Stomach (tissue), 9 donors: ENCODE data around the gene EFNA3. TPM values are rescaled to one million over a fixed set of nuclear protein-coding genes. Genes with fewer than 3 reads are reported as not detected.
A peak's percentile ranks its signal among the peaks of the same experiment; 100 is the strongest.

Experiments
- DNase-seq, 2 donors: peaks; one replicate each; pipeline versions ENCODE4 v3.0.0 to v3.0.0-alpha.2; 2013 to 2019
- H3K27ac ChIP-seq, 5 donors: fragments of 200-600 bp in 4 of 5; sonication (generic) in 4 of 5; one replicate each; pipeline ENCODE4 v1.5.1; 2013 to 2019; ENCODE audit warnings: mild to moderate bottlenecking in 1 of 5, moderate library complexity in 1 of 5
- H3K27me3 ChIP-seq, 3 donors: fragments of 200-600 bp; sonication (generic); one replicate each; pipeline ENCODE4 v1.5.1; 2017 to 2019; ENCODE audit warnings: mixed run types in 1 of 3
- H3K36me3 ChIP-seq, 4 donors: fragments of 200-600 bp; sonication (generic); 1 replicate in 3 of 4; 2 replicates in 1 of 4; pipeline ENCODE4 v1.5.1; 2016 to 2019
- H3K4me1 ChIP-seq, 4 donors: fragments of 200-600 bp; sonication (generic); one replicate each; pipeline ENCODE4 v1.5.1; 2016 to 2019
- H3K4me3 ChIP-seq, 4 donors: fragments of 200-600 bp; sonication (generic) in 3 of 4; one replicate each; pipeline ENCODE4 v1.5.1; 2016 to 2019; ENCODE audit warnings: mild to moderate bottlenecking in 1 of 4
- H3K9me3 ChIP-seq, 4 donors: fragments of 200-600 bp; sonication (generic); one replicate each; pipeline ENCODE4 v1.5.1; 2016 to 2019
- EP300 ChIP-seq: sonication (generic); formaldehyde crosslinking; IDR thresholded peaks from one replicate; pipeline ENCODE4 v1.6.1; 2017; ENCODE audit warnings: antibody characterized with exemption
- POLR2A ChIP-seq, 4 donors: fragments of 450-650 bp; IDR thresholded peaks; one replicate each; pipeline ENCODE4 v1.6.1; 2016; ENCODE audit warnings: antibody characterized with exemption in 4 of 4, control low read depth in 2 of 4, mild to moderate bottlenecking in 1 of 4, moderate library complexity in 1 of 4
- POLR2AphosphoS5 ChIP-seq, 3 donors: sonication (generic); formaldehyde crosslinking; IDR thresholded peaks; one replicate each; pipeline ENCODE4 v1.6.1; 2016; ENCODE audit warnings: antibody characterized with exemption in 3 of 3
- WGBS, 5 donors: extraction: QIAGEN DNeasy Blood & Tissue Kit in 3 of 5; methylation state at CpG; one replicate each; pipeline versions ENCODE4 v1.1.5 to v1.1.7; 2013 to 2018; 5-methylcytosine and 5-hydroxymethylcytosine counted together
- intact Hi-C: fragments of 100-400 bp; cut with DNase I; formaldehyde crosslinking; loops from one replicate; pipeline ENCODE4 v1.15.1; 2023; ENCODE audit warnings: low total_unique reads
- polyA plus RNA-seq, 3 donors: library from polyadenylated mRNA; stranded (reverse); fragments of 200-250 nt; gene quantifications; one replicate each; pipeline ENCODE4 v1.2.3, GENCODE V29; 2013
- total RNA-seq, 5 donors: library from RNA; depleted of rRNA; stranded (reverse); fragments of >200 nt; gene quantifications; one replicate each; pipeline versions ENCODE4 v1.1.0 to v1.2.3, GENCODE V29; 2014 to 2016
- TF ChIP-seq, protein P1 (sequence below), 7 experiments: fragments of 450-650 bp in 4 of 7; fragments of 200-600 bp in 3 of 7; sonication (generic) in 3 of 7; IDR thresholded peaks; one replicate each; pipeline ENCODE4 v1.5.1; 2016 to 2019; ENCODE audit warnings: antibody characterized with exemption in 7 of 7, control low read depth in 2 of 7, mild to moderate bottlenecking in 1 of 7
- donor health status: healthy with polysubstance abuse.
- donor health status: Bipolar disorder and iron deficiency.
- donor health status: healthy.

Gene EFNA3
- total and polyA plus RNA-seq, 8 donors, result 0.76 to 4.9 (median 1.5) TPM; not detected in 5

DNA sequence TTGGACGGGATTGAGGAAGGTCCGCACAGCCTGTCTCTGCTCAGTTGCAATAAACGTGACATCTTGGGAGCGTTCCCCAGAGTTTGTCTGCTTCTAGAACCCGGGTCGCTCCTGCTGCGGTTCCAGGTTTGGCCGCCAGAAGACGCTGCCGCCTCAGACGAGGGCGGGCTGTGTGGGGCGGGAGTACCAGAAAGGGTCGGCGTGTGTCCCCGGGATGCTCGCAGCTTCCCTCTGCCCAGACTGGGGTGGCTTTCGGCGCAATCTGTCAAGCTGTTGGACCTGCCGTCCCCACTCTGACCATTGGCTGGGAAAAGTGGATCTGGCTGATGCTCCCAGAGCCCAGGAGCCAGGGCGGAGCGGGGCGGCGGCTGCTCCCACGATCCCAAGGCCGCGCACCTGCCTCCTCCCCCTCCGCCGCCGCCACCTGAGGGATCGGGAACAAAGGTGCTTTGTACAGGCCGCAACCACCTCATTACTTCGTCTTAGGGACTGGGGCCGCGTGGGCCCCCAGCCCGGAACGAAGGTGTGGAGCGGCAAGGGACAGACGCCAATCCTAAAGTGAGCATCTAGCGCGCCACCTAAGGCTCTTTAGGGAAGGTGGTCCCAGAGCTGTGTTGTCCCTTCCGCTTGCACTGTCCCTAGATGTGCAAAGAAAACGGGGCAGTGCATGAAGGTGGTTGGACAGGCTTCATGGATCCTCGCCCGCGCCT is 15.8 kb upstream of the EFNA3 start:
- WGBS, 5 donors, result 2 to 10% (median 9%) methylated on average over 38 to 46 of the region's 46 CpGs
- intact Hi-C loops, result no loop called here
- Histone ChIP-seq H3K36me3 (peaks cover 22 to 50% (median 42%) of the 10 kb centered on the region in 4 donors), H3K27me3 (peaks cover 0 to 4% (median 0%) of the 10 kb centered on the region in 3 donors), H3K9me3 (no peaks in the 10 kb centered on the region), H3K4me3 (peak overlapping the region; percentile 73 to 91 (median 78)), H3K4me1 (peaks cover 20 to 42% (median 40%) of the 10 kb centered on the region in 4 donors), H3K27ac (peak overlapping the region; percentile 6 to 91 (median 88))
- TF ChIP-seq, protein P1, sequence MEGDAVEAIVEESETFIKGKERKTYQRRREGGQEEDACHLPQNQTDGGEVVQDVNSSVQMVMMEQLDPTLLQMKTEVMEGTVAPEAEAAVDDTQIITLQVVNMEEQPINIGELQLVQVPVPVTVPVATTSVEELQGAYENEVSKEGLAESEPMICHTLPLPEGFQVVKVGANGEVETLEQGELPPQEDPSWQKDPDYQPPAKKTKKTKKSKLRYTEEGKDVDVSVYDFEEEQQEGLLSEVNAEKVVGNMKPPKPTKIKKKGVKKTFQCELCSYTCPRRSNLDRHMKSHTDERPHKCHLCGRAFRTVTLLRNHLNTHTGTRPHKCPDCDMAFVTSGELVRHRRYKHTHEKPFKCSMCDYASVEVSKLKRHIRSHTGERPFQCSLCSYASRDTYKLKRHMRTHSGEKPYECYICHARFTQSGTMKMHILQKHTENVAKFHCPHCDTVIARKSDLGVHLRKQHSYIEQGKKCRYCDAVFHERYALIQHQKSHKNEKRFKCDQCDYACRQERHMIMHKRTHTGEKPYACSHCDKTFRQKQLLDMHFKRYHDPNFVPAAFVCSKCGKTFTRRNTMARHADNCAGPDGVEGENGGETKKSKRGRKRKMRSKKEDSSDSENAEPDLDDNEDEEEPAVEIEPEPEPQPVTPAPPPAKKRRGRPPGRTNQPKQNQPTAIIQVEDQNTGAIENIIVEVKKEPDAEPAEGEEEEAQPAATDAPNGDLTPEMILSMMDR (IDR thresholded peaks at IDR 0.05), result peak in 5 of 7 experiments; percentile 63 to 86 (median 74)
- TF ChIP-seq POLR2A (IDR thresholded peaks at IDR 0.05), result no peak
- DNase-seq, result peak; percentile 69 to 88

GRCh38 chr1:155063550-155064110 is 15.0 kb upstream of the EFNA3 start, which contains the start of gene EFNA4:
EFNA4 (plus strand) TSS chr1:155063740; CDS start chr1:155063824, 84 bp downstream.
- H3K9me3 ChIP-seq, result no peaks in the 10 kb centered on the region
- 0 to 1% (median 0%) methylated on average over 26 to 57 of the region's 57 CpGs for WGBS, 5 donors
- peaks cover 14 to 47% (median 39%) of the 10 kb centered on the region in 4 donors for H3K36me3 ChIP-seq
- H3K4me3 ChIP-seq, result peak within 1 kb of the TSS; percentile 73 to 91 (median 78)
- TF ChIP-seq EP300 (no peak), POLR2AphosphoS5 (IDR thresholded peaks at IDR 0.05) (peak in 2 of 3 donors; percentile 75 to 77)
- peaks cover 20 to 42% (median 40%) of the 10 kb centered on the region in 4 donors for H3K4me1 ChIP-seq
- intact Hi-C loops, result no loop called here
- DNase-seq, result peak; percentile 87 to 96
- peaks cover 0 to 4% (median 0%) of the 10 kb centered on the region in 3 donors for H3K27me3 ChIP-seq
- H3K27ac ChIP-seq, result peak within 1 kb of the TSS; percentile 82 to 92 (median 89)

DNA sequence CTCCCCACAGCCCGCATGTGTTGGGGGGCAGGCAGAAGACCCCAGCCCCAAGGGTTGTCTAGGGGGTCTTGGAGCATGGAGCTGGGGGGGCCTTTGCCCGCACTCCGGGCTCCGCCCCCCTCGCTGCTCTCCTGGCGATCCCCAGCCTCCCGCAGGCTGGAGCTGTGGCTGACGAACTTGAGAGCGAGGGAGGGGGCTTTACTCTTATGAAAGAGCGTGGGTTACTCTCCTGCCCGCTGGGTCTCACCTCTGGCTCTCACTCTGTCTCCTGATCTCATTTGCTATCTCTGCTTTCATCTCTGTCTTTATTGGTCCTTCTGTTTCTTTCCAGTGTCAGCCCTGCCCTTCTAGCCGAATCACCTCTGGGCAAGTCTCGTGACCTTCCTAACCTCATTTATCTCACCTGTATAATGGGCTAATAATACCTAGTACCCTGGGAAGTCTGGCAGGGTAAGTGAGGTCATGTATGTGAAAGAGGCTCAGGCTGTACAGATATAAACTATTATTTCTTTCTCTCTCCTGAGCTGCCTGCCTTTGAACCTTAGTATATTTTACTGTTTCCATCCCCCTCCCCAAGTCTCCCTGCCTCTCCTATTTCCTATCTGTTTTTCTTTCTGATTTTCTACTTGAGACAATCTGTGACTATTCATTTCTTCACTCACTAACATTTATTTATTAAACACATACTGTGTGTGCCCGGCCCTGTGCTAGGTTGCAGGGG is 14.4 kb upstream of the EFNA3 start:
- 6 to 11% (median 9%) methylated on average over 13 to 14 of the region's 14 CpGs for WGBS, 5 donors
- peak in 1 of 2 donors; percentile 80 for DNase-seq
- Histone ChIP-seq H3K27me3 (peaks cover 0 to 4% (median 0%) of the 10 kb centered on the region in 3 donors), H3K36me3 (peaks cover 11 to 47% (median 39%) of the 10 kb centered on the region in 4 donors), H3K27ac (peak overlapping the region; percentile 82 to 92 (median 89)), H3K4me1 (peaks cover 20 to 44% (median 40%) of the 10 kb centered on the region in 4 donors), H3K9me3 (no peaks in the 10 kb centered on the region), H3K4me3 (peak overlapping the region; percentile 73 to 91 (median 78))
- intact Hi-C loops, result no loop called here
- no peak for TF ChIP-seq POLR2A (IDR thresholded peaks at IDR 0.05)
- no peak for TF ChIP-seq EP300
- TF ChIP-seq, protein P1 (IDR thresholded peaks at IDR 0.05), result no peak
- TF ChIP-seq POLR2AphosphoS5 (IDR thresholded peaks at IDR 0.05), result no peak

DNA sequence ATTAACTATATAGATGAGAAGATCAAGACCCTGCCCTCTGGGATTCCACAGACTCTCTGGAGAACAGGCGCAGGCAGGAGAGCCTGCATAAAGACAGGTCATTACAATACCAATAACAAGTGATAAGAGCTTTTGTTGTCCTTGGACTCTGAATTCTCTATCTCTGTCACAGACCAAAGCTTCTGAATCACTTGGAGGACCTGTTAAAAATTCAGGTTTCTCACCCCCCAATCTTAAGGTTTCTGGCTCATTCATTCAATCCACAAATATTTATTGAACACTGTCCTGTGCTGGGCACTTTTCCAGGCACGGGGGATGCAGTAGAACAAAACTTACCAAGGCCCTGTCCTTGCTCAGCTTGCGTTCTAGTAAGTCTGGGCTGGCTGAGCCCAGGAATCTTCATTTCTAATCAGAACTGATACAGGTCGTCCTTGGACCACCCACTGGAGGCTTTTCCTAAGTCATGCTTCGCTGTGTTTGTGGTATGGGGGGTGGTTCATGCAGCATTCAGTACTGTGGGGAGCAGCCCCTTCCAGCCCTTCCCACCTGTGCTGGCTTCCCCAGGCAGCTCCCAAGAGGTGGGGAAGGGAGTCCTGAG is 13.7 kb upstream of the EFNA3 start:
- Histone ChIP-seq H3K36me3 (peaks cover 5 to 45% (median 34%) of the 10 kb centered on the region in 4 donors), H3K27me3 (peaks cover 0 to 4% (median 0%) of the 10 kb centered on the region in 3 donors), H3K4me1 (peaks cover 20 to 49% (median 41%) of the 10 kb centered on the region in 4 donors), H3K27ac (no peak overlapping the region), H3K4me3 (peak overlapping the region in 2 of 4 donors; percentile 79 to 91), H3K9me3 (no peaks in the 10 kb centered on the region)
- no peak for DNase-seq
- 54 to 63% (median 57%) methylated on average over 5 of the region's 5 CpGs for WGBS, 5 donors
- intact Hi-C loops, result no loop called here
- no peak for TF ChIP-seq POLR2AphosphoS5 (IDR thresholded peaks at IDR 0.05)
- no peak for TF ChIP-seq POLR2A (IDR thresholded peaks at IDR 0.05)
- TF ChIP-seq, protein P1 (IDR thresholded peaks at IDR 0.05), result no peak
- TF ChIP-seq EP300, result no peak
